ENCODE measurements around the gene BICDL2.

Gene BICDL2

GRCh38 chr16:3022684-3023414 lies 13.9 kb downstream of the BICDL2 start:
- Histone ChIP-seq H4K20me1 (ENCODE audit: insufficient read depth, low read length, poor library complexity, severe bottlenecking) (peaks cover 12% of the 10 kb centered on the region), H3F3A (ENCODE audit: low read depth) (no peaks in the 10 kb centered on the region), H3K4me1 (ENCODE audit: insufficient read depth, low read length, poor library complexity, severe bottlenecking) (peaks cover 15% of the 10 kb centered on the region), H3K4me2 (ENCODE audit: low read depth, low read length, poor library complexity, severe bottlenecking) (peak overlapping the region; percentile 85), H3K79me2 (ENCODE audit: insufficient read depth, low read length) (peaks cover 30% of the 10 kb centered on the region), H3K9me3 (ENCODE audit: insufficient read depth, low read depth, low read length) (no peaks in the 10 kb centered on the region), H3K9me2 (replicated peaks; ENCODE audit: low read depth, low read length) (no peaks in the 10 kb centered on the region), H3K4me3 (ENCODE audit: low read length, poor library complexity, severe bottlenecking) (peak overlapping the region; percentile 75), H3K36me3 (ENCODE audit: insufficient read depth, low read length) (no peaks in the 10 kb centered on the region), H3K27me3 (ENCODE audit: insufficient read depth, low read length, poor library complexity, severe bottlenecking) (no peaks in the 10 kb centered on the region), H2AFZ (ENCODE audit: low read length) (no peak overlapping the region), H3K9ac (ENCODE audit: low read depth, low read length, poor library complexity, severe bottlenecking) (peak overlapping the region; percentile 62)
- TF ChIP-seq EZH2phosphoT487 (IDR thresholded peaks at IDR 0.05; ENCODE audit: borderline replicate concordance) (no peak), CTCF (conservative IDR thresholded peaks at IDR 0.05; ENCODE audit: low read length) (no peak)

GRCh38 chr16:3022208-3022683 lies 14.5 kb downstream of the BICDL2 start:
- no peak overlapping the region for H2AFZ ChIP-seq (ENCODE audit: low read length)
- peaks cover 30% of the 10 kb centered on the region for H3K79me2 ChIP-seq (ENCODE audit: insufficient read depth, low read length)
- no peaks in the 10 kb centered on the region for H3K9me3 ChIP-seq (ENCODE audit: insufficient read depth, low read depth, low read length)
- H3K9me2 ChIP-seq (replicated peaks; ENCODE audit: low read depth, low read length), result no peaks in the 10 kb centered on the region
- H3K27me3 ChIP-seq (ENCODE audit: insufficient read depth, low read length, poor library complexity, severe bottlenecking), result no peaks in the 10 kb centered on the region
- TF ChIP-seq CTCF (conservative IDR thresholded peaks at IDR 0.05; ENCODE audit: low read length) (no peak), EZH2phosphoT487 (IDR thresholded peaks at IDR 0.05; ENCODE audit: borderline replicate concordance) (no peak)
- H4K20me1 ChIP-seq (ENCODE audit: insufficient read depth, low read length, poor library complexity, severe bottlenecking), result peaks cover 12% of the 10 kb centered on the region
- no peaks in the 10 kb centered on the region for H3F3A ChIP-seq (ENCODE audit: low read depth)
- no peak overlapping the region for H3K9ac ChIP-seq (ENCODE audit: low read depth, low read length, poor library complexity, severe bottlenecking)
- H3K4me1 ChIP-seq (ENCODE audit: insufficient read depth, low read length, poor library complexity, severe bottlenecking), result peaks cover 15% of the 10 kb centered on the region
- H3K36me3 ChIP-seq (ENCODE audit: insufficient read depth, low read length), result no peaks in the 10 kb centered on the region
- H3K4me3 ChIP-seq (ENCODE audit: low read length, poor library complexity, severe bottlenecking), result peak overlapping the region; percentile 75
- peak overlapping the region; percentile 85 for H3K4me2 ChIP-seq (ENCODE audit: low read depth, low read length, poor library complexity, severe bottlenecking)

GRCh38 chr16:3021449-3022207 lies 15.1 kb downstream of the BICDL2 start:
- H3K9me2 ChIP-seq (replicated peaks; ENCODE audit: low read depth, low read length), result no peaks in the 10 kb centered on the region
- H3K9ac ChIP-seq (ENCODE audit: low read depth, low read length, poor library complexity, severe bottlenecking), result peak overlapping the region; percentile 83
- TF ChIP-seq EZH2phosphoT487 (IDR thresholded peaks at IDR 0.05; ENCODE audit: borderline replicate concordance) (no peak), CTCF (conservative IDR thresholded peaks at IDR 0.05; ENCODE audit: low read length) (0 out of 2 replicates have a peak, but pooled peaks have one; percentile 13)
- H4K20me1 ChIP-seq (ENCODE audit: insufficient read depth, low read length, poor library complexity, severe bottlenecking), result peaks cover 12% of the 10 kb centered on the region
- no peaks in the 10 kb centered on the region for H3F3A ChIP-seq (ENCODE audit: low read depth)
- no peak overlapping the region for H2AFZ ChIP-seq (ENCODE audit: low read length)
- peak overlapping the region; percentile 85 for H3K4me2 ChIP-seq (ENCODE audit: low read depth, low read length, poor library complexity, severe bottlenecking)
- H3K36me3 ChIP-seq (ENCODE audit: insufficient read depth, low read length), result no peaks in the 10 kb centered on the region
- no peaks in the 10 kb centered on the region for H3K27me3 ChIP-seq (ENCODE audit: insufficient read depth, low read length, poor library complexity, severe bottlenecking)
- H3K4me3 ChIP-seq (ENCODE audit: low read length, poor library complexity, severe bottlenecking), result peak overlapping the region; percentile 75
- H3K9me3 ChIP-seq (ENCODE audit: insufficient read depth, low read depth, low read length), result no peaks in the 10 kb centered on the region
- H3K79me2 ChIP-seq (ENCODE audit: insufficient read depth, low read length), result peaks cover 30% of the 10 kb centered on the region
- H3K4me1 ChIP-seq (ENCODE audit: insufficient read depth, low read length, poor library complexity, severe bottlenecking), result peaks cover 15% of the 10 kb centered on the region

Measured in Loucy (cell line).